Kidney epithelial cell (primary cell): Measurements from ENCODE around the gene ENTPD7. TPM values are rescaled to one million over a fixed set of nuclear protein-coding genes. Genes with fewer than 3 reads are reported as not detected.
"Not testable (repeated sequence)": the region's sequence is repeated elsewhere in the genome, so short reads cannot be mapped to it uniquely, and the experiment has no call there.

Experiments used
- DNase-seq: peaks from one replicate; pipeline ENCODE4 v3.0.0-alpha.2; 2010; ENCODE audit warnings: low read depth
- H3K27me3 ChIP-seq: 2 replicates; pipeline ENCODE4 v1.6.0; 2011; ENCODE audit warnings: low read length; ENCODE audit not compliant: control insufficient read depth, insufficient read depth
- H3K36me3 ChIP-seq: 2 replicates; pipeline ENCODE4 v1.5.1; 2011; ENCODE audit warnings: low read length; ENCODE audit not compliant: control insufficient read depth, insufficient read depth
- H3K4me3 ChIP-seq: 2 replicates; pipeline ENCODE4 v1.5.1; 2011; ENCODE audit warnings: low read depth, mild to moderate bottlenecking, control low read depth, low read length
- CTCF ChIP-seq: IDR thresholded peaks from 2 replicates; pipeline ENCODE4 v1.5.1; 2011; ENCODE audit warnings: mild to moderate bottlenecking, moderate library complexity, low read length, control low read depth, inconsistent platforms; ENCODE audit not compliant: insufficient read depth, poor library complexity, severe bottlenecking
- total RNA-seq: library from RNA; depleted of rRNA; stranded (reverse); fragments of >200 nt; gene quantifications from 2 replicates; pipeline ENCODE4 v1.2.3, GENCODE V29; 2015

Gene ENTPD7
- total RNA-seq, 1 donor from 2014 or later = 29.1 TPM

- no peaks in the 10 kb centered on the region for H3K36me3 ChIP-seq
- no peak for DNase-seq
- TF ChIP-seq CTCF = no peak
Measured at GRCh38 chr10:99619090-99619800, 40.1 kb upstream of the ENTPD7 start.

DNA sequence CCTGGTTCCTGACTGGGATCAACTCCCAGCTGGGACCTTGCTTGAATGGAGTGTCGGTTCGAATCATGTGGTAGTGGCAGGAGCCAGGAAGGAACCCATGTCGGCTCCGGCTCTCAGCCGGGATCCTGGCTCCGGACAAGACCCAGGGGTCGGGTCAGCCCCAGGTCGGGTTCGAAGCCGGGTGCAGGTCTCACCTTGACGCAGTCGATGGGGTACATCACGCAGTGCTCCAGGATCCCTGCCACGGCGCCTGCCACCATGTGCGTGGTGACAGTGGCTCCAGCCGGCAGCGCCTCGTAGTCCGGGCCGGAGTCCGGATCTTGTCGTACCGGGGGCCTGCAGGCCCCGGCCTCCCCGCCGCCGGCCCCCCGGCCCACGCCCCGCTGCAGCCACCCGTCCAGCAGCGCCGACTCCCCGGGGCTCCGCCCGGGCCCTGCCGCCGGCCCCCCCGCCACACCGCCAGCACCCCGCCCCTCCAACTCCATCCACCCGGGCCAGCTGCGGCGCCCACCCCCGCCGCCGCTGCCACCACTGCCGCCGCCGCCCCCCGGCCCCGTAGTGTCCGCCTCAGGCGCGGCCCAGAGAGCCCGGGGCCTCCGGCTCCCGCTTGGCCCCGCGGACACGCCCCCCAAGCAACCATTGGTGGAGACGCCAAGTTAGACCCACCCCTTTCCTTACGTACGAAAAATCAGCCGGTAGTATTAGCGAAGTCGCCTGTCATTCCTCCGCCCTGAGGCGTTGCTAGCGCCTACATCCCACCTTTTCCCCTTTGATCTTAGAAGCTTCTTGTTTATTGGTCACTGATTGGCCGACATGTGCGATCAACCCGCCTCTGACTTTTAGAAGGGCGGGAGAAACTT is 39.2 kb upstream of the ENTPD7 start, which contains the start of gene SLC25A28:
TSS of gene SLC25A28 (minus strand) at position 589 of the 860 bp plus-strand sequence. CDS start at position 485, 104 bp downstream.
- Histone ChIP-seq H3K27me3 (no peaks in the 10 kb centered on the region), H3K36me3 (no peaks in the 10 kb centered on the region), H3K4me3 (peak within 1 kb of the TSS; percentile 67)
- no peak for TF ChIP-seq CTCF
- DNase-seq = peak; percentile 100

More at GRCh38 chr10:99619090-99619800, 40.1 kb upstream of the ENTPD7 start:
- Histone ChIP-seq H3K4me3 (peak overlapping the region; percentile 58), H3K27me3 (no peaks in the 10 kb centered on the region)

- TF ChIP-seq CTCF = no peak
- H3K27me3 ChIP-seq = no peaks in the 10 kb centered on the region
- peak; percentile 60 for DNase-seq
Measured at GRCh38 chr10:99620711-99621453, 38.4 kb upstream of the ENTPD7 start.

GRCh38 chr10:99621454-99622251 is 37.7 kb upstream of the ENTPD7 start:
- DNase-seq = no peak
- Histone ChIP-seq H3K27me3 (no peaks in the 10 kb centered on the region), H3K36me3 (no peaks in the 10 kb centered on the region), H3K4me3 (peak overlapping the region; percentile 67)
- TF ChIP-seq CTCF = no peak

More at GRCh38 chr10:99620711-99621453, 38.4 kb upstream of the ENTPD7 start:
- Histone ChIP-seq H3K4me3 (peak overlapping the region; percentile 67), H3K36me3 (no peaks in the 10 kb centered on the region)

- H3K27me3 ChIP-seq = no peaks in the 10 kb centered on the region
- TF ChIP-seq CTCF = no peak
Measured at GRCh38 chr10:99623919-99624318, 35.4 kb upstream of the ENTPD7 start.

GRCh38 chr10:99625124-99625523 is 34.2 kb upstream of the ENTPD7 start:
- DNase-seq, H3K27me3 ChIP-seq, H3K36me3 ChIP-seq, H3K4me3 ChIP-seq: not testable (repeated sequence)

More at GRCh38 chr10:99623919-99624318, 35.4 kb upstream of the ENTPD7 start:
- no peak overlapping the region for H3K4me3 ChIP-seq
- no peak for DNase-seq
- H3K36me3 ChIP-seq = no peaks in the 10 kb centered on the region
